ENCODE data around the gene SLC66A1.

Gene SLC66A1

DNA sequence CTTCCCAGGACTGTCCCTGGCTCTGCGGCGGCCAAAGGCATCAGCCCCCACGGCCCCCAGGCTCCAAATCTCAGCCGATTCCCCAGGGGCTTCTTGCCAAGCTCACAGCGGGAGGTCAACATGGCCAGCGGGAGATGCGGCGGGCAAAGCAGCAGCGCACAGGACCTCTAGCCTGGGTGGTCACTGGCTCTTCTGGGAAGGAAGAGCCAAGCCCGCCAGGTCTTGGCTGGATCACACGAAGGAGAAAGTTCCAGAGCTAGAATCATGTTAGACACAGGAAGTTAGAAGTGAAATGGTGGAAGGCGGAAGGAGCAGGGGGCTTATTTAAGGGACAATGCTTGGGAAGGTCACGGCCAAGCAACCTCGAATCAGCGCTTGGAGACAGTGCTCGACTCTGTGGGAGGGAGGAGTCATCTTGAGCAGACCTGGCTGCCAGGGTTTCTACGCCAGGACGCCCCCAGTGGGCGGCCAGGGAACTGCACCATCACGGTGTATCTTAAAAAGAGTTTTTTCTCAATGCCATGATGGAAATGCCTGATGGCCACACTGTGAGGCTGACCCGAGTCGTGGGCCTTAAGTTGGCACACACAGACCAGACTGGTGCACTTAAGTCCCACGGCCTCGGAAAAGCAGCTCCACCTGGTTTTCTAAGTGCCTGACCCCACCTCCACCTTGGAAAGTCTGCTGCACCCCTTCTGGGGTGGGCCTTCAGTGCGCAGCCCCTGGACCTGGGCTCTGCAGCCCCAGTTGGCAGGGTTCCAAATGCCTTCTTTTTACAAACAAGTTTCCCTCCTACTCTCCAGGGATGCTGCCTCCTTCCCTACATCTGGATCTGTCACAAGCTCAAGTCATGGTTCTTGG lies 29.3 kb downstream of the SLC66A1 start:
- DNase-seq (ENCODE audit: low read depth, low spot score), result no peak
- H3K27ac ChIP-seq, result no peak overlapping the region

- no peak for DNase-seq (ENCODE audit: low read depth, low spot score)
- H3K27ac ChIP-seq, result no peak overlapping the region
Observed at GRCh38 chr1:19342062-19342750, 30.1 kb downstream of the SLC66A1 start.

DNA sequence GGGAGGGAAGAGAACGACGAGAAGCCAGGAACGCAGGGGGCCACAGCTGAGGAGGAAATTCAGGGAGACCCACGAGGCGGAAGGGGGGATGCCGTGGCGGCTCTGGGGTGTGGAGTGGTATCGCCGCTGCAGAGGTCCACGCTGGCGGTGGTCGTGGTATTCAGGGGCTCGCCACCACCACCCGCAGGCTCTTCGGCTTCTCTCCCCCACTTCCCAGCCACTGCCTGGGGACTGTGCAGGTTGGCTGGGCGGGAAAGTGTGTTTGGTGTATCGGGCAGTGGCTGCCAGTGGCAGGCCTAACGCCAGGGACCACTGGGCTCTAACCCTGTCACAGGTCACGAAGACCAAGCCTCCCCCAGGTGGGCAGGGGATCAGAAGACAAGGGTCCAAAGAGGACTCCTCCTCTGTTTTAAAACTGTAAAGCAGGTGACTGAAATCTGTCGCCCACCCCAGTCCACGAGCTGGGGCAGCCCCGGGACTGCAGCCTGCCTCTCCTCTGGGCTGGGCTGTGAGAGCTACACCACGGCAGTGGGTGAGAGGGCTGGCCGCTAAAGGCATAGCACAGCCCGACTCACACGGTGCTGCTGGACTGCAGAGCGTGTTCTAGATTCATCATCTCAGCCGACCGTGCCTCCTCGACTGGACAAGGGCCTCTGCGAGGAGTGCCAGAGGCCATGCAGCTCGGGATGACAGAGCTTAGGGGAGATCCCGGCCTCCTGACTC lies 30.9 kb downstream of the SLC66A1 start:
- H3K27ac ChIP-seq, result no peak overlapping the region
- no peak for DNase-seq (ENCODE audit: low read depth, low spot score)

- no peak overlapping the region for H3K27ac ChIP-seq
Observed at GRCh38 chr1:19343617-19344350, 31.7 kb downstream of the SLC66A1 start.

GRCh38 chr1:19344372-19344810 lies 32.3 kb downstream of the SLC66A1 start:
- DNase-seq (ENCODE audit: low read depth, low spot score), result no peak
- no peak overlapping the region for H3K27ac ChIP-seq

More at GRCh38 chr1:19343617-19344350, 31.7 kb downstream of the SLC66A1 start:
- no peak for DNase-seq (ENCODE audit: low read depth, low spot score)

- DNase-seq (ENCODE audit: low read depth, low spot score), result no peak
- no peak overlapping the region for H3K27ac ChIP-seq
Observed at GRCh38 chr1:19344831-19345230, 32.7 kb downstream of the SLC66A1 start.

DNA sequence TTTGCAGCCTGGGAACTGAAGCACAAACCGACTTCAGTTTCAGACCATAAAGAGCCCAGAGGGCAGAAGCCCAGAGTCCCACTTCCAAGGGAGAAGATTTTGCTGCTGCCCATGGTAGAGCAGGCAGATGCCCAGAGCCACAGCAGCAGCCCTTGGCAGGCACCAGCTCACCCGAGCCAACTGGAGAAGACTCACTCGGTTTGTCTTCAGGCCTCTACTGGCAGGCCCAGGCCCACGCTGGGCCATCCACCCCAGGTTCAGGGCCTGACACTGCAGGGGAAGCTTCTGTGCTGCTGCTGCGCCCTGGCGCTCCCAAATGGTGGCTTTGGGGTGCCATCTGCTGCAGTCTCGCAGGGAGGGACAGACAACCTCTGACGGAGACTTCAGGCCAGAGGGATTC lies 33.3 kb downstream of the SLC66A1 start:
- H3K27ac ChIP-seq, result no peak overlapping the region
- DNase-seq (ENCODE audit: low read depth, low spot score), result no peak

DNA sequence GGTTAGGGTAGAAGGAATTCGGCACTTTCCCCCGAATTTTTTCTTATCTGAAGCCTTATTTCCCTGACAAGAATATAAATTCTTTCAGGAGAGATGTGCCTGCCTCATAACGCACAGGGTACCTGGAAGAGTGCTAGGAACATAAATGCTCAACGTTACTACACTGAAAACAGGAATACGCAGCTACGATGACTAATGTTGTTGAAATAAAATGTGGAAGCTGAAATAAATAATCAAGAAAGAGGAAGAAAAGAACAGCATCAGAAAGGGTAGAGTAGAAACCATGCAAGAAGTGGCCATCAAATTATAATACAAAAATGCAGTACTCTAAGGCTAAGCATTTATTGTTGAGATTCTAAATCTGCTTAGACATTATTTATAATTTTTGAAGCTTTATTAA lies 33.9 kb downstream of the SLC66A1 start:
- no peak for DNase-seq (ENCODE audit: low read depth, low spot score)
- no peak overlapping the region for H3K27ac ChIP-seq

DNA sequence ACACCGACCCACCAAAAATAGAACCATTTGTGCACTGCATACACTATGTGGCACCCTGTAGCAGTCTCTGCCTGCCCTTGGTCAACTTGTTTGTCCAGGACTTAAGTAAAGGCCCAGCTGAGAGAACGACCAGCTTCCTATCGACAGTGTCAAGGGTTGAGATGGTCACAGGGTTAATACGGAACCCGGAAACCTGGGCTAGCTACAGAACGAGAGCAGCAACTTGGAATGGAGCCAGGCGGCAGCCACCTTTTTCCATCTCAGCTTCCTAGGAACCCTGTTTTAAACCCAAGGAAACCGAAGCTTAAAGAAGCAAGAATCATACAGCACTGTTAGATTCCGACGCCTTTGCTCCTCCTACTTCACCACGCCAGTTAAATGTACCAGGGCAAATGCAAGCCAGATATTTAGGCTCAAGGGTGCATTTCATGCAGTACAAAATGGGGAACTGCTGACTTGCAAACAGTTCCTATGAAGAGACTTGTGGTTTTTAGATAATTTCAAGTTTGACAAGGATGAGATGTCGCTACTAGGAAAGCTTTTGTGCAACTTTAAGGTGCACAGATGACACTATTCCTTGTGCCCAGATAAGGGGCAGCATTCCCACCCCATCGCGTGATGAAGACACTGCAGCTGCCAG lies 35.5 kb downstream of the SLC66A1 start:
- no peak for DNase-seq (ENCODE audit: low read depth, low spot score)
- H3K27ac ChIP-seq, result no peak overlapping the region

DNA sequence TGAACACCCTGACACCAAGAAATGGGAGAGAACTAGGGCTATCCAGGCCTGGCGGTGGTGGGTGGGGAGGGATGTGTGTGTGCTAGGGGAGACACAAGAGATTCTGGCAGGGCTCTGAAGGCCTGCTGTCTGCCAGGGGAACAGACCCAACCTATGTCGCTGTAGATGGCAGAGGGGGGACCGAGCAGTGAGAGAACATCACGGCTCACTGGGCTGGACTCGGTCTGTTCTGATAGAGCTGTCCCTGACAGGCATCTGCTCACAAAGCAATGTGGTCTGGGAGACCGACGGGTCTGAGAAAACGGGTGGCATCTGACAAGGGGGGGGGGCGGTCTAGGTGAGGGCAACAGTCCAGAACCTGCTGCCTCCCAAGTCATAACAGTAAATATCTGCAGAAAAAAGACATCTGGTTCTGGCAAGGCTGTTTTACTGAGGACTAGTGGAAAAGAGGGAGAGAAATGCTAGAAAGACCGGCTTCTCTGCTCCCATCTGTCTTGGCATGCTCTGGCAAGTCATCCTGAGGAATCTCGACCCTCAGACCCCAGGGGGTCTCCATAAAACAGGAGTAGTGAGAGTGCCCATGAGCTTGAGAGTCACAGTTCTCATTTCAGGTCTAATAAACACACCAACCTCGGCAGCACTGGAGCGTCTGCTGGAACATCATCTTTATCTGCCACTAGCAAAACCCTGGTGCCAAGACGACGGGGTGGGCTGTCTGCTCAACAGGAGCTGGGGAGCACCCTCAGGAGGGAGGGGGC lies 36.5 kb downstream of the SLC66A1 start:
- no peak for DNase-seq (ENCODE audit: low read depth, low spot score)
- H3K27ac ChIP-seq, result no peak overlapping the region

- DNase-seq (ENCODE audit: low read depth, low spot score), result no peak
- no peak overlapping the region for H3K27ac ChIP-seq
Observed at GRCh38 chr1:19349999-19350398, 37.9 kb downstream of the SLC66A1 start.

DNA sequence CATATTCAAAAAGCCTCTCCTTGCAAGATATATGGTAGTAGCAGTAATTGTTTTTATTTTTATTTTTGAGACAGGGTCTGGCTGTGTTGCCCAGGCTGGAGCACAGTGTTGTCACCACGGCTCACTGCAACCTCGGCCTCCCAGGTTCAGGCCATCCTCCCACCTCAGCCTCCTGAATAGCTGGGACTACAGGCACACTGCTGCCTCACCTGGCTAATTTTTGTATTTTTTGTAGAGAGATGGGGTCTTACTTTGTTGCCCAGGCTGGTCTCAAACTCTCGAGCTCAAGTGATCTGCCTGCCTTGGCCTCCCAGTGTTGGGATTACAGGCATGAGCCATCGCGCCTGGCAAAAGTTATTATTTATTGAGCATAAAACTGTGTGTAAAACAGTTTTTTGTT lies 38.4 kb downstream of the SLC66A1 start:
- H3K27ac ChIP-seq, result no peak overlapping the region
- DNase-seq (ENCODE audit: low read depth, low spot score), result no peak

GRCh38 chr1:19351873-19352272 lies 39.7 kb downstream of the SLC66A1 start:
- no peak overlapping the region for H3K27ac ChIP-seq
- no peak for DNase-seq (ENCODE audit: low read depth, low spot score)

GRCh38 chr1:19352839-19353238 lies 40.7 kb downstream of the SLC66A1 start:
- no peak for DNase-seq (ENCODE audit: low read depth, low spot score)
- no peak overlapping the region for H3K27ac ChIP-seq

GRCh38 chr1:19353596-19353995 lies 41.5 kb downstream of the SLC66A1 start:
- no peak overlapping the region for H3K27ac ChIP-seq
- no peak for DNase-seq (ENCODE audit: low read depth, low spot score)

DNA sequence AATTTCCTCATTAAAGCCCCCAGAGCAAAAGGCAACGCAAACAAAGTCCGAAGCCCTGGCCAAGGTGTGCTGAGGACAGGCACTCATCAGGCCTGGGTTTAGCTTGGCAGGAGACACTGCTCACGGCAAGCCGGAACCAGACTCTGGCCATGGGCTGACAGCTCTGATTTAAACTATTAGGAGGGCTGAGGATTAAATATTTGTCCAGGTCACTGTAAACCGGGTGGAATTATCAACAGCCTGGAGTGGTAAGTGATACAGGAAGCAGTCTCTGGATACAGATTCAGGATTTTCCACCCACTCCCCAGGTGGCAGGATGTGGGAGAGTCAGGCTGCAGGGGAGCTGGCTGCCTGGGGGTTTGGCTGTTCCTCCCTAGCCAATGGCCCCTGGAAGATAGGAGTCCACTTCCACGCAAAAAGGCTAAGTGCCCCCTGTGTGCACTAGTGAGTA lies 42.4 kb downstream of the SLC66A1 start:
- DNase-seq (ENCODE audit: low read depth, low spot score), result no peak
- H3K27ac ChIP-seq, result no peak overlapping the region

DNA sequence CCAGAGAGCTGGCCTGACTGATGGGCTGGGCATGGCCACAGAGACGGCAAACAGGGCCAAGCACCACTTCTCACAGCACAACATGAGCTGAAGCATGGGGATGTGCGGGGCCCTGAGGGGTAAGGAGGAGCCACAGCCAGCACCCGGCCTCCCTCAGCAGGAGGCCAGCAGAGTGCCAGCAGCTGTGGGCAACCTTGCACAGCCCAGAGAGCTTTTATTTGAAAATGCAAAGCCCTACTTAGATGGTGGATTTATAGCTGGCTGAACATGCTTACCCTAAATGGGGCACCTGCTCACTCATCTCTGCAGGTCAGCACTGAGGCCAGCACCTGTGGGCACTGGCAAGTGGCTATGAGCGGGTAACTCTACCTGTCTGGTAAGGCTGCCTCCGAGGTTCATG lies 44.1 kb downstream of the SLC66A1 start:
- H3K27ac ChIP-seq, result no peak overlapping the region
- DNase-seq (ENCODE audit: low read depth, low spot score), result no peak

DNA sequence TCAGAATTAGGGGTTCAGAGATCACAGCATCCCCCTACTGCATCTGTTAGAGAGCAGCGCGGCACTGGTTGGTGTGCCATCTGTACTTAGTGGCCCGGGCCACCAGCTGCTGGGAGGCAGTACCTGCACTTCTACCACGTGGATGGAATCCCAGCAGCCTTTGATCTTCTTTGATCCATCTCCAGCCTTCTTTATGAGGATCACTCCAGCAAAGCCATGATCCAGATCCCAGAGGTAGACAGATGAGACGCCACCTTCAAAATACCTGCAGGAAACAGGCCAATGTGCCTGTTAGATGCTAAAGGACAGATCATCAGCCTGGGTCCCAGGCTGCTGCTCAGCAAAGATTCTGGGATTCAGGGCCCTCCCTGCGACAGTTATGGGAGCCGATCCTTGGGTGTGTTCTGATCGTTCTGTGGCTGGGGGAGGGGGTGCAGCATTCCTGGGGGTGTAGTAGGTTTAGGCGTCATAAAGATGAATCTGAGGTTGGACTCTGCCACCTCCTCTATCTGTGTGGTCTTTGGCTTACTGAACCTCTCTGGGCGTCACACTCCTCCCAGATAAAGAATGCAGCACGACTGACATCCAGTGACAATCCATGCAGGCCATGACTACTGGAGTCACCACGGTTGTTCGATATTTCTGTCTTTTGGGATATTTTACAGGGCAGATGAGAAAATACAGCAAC lies 45.3 kb downstream of the SLC66A1 start:
- no peak overlapping the region for H3K27ac ChIP-seq
- no peak for DNase-seq (ENCODE audit: low read depth, low spot score)
